Skeletal muscle tissue (tissue), 4 donors: Measurements from ENCODE around the gene KANK2. TPM values are rescaled to one million over a fixed set of nuclear protein-coding genes. Genes with fewer than 3 reads are reported as not detected.
"Not testable (repeated sequence)": the region's sequence is repeated elsewhere in the genome, so short reads cannot be mapped to it uniquely, and the experiment has no call there.

Experiments
- H3K27ac ChIP-seq: one replicate; pipeline ENCODE4 v1.7.0; 2013; ENCODE audit warnings: mild to moderate bottlenecking, low read depth, low read length, inconsistent platforms
- H3K27me3 ChIP-seq, 3 donors: one replicate each; pipeline ENCODE4 v1.7.0; 2013; ENCODE audit warnings: low read length in 3 of 3; ENCODE audit not compliant: control insufficient read depth in 3 of 3, insufficient read depth in 3 of 3
- H3K36me3 ChIP-seq, 3 donors: one replicate each; pipeline ENCODE4 v1.7.0; 2013; ENCODE audit warnings: low read length in 3 of 3; ENCODE audit not compliant: control insufficient read depth in 3 of 3, insufficient read depth in 3 of 3
- H3K4me1 ChIP-seq, 3 donors: one replicate each; pipeline ENCODE4 v1.7.0; 2013; ENCODE audit warnings: low read length in 3 of 3, mild to moderate bottlenecking in 3 of 3; ENCODE audit not compliant: control insufficient read depth in 3 of 3, insufficient read depth in 3 of 3
- H3K4me3 ChIP-seq, 3 donors: one replicate each; pipeline ENCODE4 v1.7.0; 2013; ENCODE audit warnings: low read length in 3 of 3
- H3K9ac ChIP-seq, 3 donors: one replicate each; pipeline ENCODE4 v1.7.0; 2013; ENCODE audit warnings: low read length in 3 of 3, mild to moderate bottlenecking in 3 of 3, moderate library complexity in 2 of 3, low read depth in 1 of 3
- H3K9me3 ChIP-seq, 3 donors: one replicate each; pipeline ENCODE4 v1.7.0; 2013; ENCODE audit warnings: low read length in 3 of 3; ENCODE audit not compliant: control insufficient read depth in 3 of 3
- total RNA-seq: library from RNA; depleted of rRNA; stranded (reverse); fragments of >200 nt; gene quantifications from one replicate; pipeline ENCODE4 v1.2.3, GENCODE V29; 2014
- donor health status: Osteomylitis.

KANK2 gene
- total RNA-seq, 1 donor from 2014 or later: 53.2 TPM

GRCh38 chr19:11179716-11180297 lies 17.5 kb downstream of the KANK2 start:
- Histone ChIP-seq H3K9me3 (no peaks in the 10 kb centered on the region), H3K27ac (peak overlapping the region; percentile 51), H3K4me1 (peaks cover 13 to 18% (median 15%) of the 10 kb centered on the region in 3 donors), H3K9ac (no peak overlapping the region), H3K36me3 (peaks cover 15 to 29% (median 25%) of the 10 kb centered on the region in 3 donors), H3K27me3 (no peaks in the 10 kb centered on the region), H3K4me3 (no peak overlapping the region)

GRCh38 chr19:11179145-11179465 lies 18.2 kb downstream of the KANK2 start:
- not testable (repeated sequence) for H3K27me3 ChIP-seq, H3K9ac ChIP-seq, H3K9me3 ChIP-seq, H3K4me3 ChIP-seq, H3K27ac ChIP-seq
- Histone ChIP-seq H3K4me1 (peaks cover 13 to 18% (median 15%) of the 10 kb centered on the region in 3 donors), H3K36me3 (peaks cover 20 to 34% (median 32%) of the 10 kb centered on the region in 3 donors)

GRCh38 chr19:11177592-11177991 lies 19.8 kb downstream of the KANK2 start:
- no peaks in the 10 kb centered on the region for H3K27me3 ChIP-seq
- peaks cover 31 to 44% (median 40%) of the 10 kb centered on the region in 3 donors for H3K36me3 ChIP-seq
- H3K27ac ChIP-seq: no peak overlapping the region

GRCh38 chr19:11176466-11177193 lies 20.7 kb downstream of the KANK2 start:
- Histone ChIP-seq H3K27ac (no peak overlapping the region), H3K4me1 (peaks cover 13 to 17% (median 15%) of the 10 kb centered on the region in 3 donors), H3K36me3 (peaks cover 35 to 49% (median 44%) of the 10 kb centered on the region in 3 donors)

More at GRCh38 chr19:11177592-11177991, 19.8 kb downstream of the KANK2 start:
- Histone ChIP-seq H3K4me1 (peaks cover 13 to 18% (median 15%) of the 10 kb centered on the region in 3 donors), H3K9me3 (no peaks in the 10 kb centered on the region), H3K9ac (no peak overlapping the region), H3K4me3 (no peak overlapping the region)

GRCh38 chr19:11175920-11176319 lies 21.4 kb downstream of the KANK2 start:
- Histone ChIP-seq H3K4me3 (no peak overlapping the region), H3K4me1 (peaks cover 13 to 15% (median 14%) of the 10 kb centered on the region in 3 donors), H3K36me3 (peaks cover 35 to 50% (median 44%) of the 10 kb centered on the region in 3 donors), H3K27me3 (no peaks in the 10 kb centered on the region), H3K9me3 (no peaks in the 10 kb centered on the region), H3K9ac (no peak overlapping the region), H3K27ac (no peak overlapping the region)

More at GRCh38 chr19:11176466-11177193, 20.7 kb downstream of the KANK2 start:
- Histone ChIP-seq H3K4me3 (no peak overlapping the region), H3K9ac (no peak overlapping the region), H3K27me3 (no peaks in the 10 kb centered on the region), H3K9me3 (no peaks in the 10 kb centered on the region)

- H3K9me3 ChIP-seq: no peaks in the 10 kb centered on the region
- no peaks in the 10 kb centered on the region for H3K27me3 ChIP-seq
- no peak overlapping the region for H3K9ac ChIP-seq
- H3K4me1 ChIP-seq: peaks cover 0 to 5% (median 4%) of the 10 kb centered on the region in 3 donors
- no peak overlapping the region for H3K4me3 ChIP-seq
- no peak overlapping the region for H3K27ac ChIP-seq
- peaks cover 49 to 61% (median 53%) of the 10 kb centered on the region in 3 donors for H3K36me3 ChIP-seq
These were observed 23.0 kb downstream of the KANK2 start for GRCh38 chr19:11174336-11174735.

- no peaks in the 10 kb centered on the region for H3K27me3 ChIP-seq
- no peak overlapping the region for H3K4me3 ChIP-seq
- H3K9ac ChIP-seq: no peak overlapping the region
- peaks cover 51 to 64% (median 54%) of the 10 kb centered on the region in 3 donors for H3K36me3 ChIP-seq
- peaks cover 0 to 2% (median 1%) of the 10 kb centered on the region in 3 donors for H3K4me1 ChIP-seq
- no peak overlapping the region for H3K27ac ChIP-seq
- H3K9me3 ChIP-seq: no peaks in the 10 kb centered on the region
These were observed 23.7 kb downstream of the KANK2 start for GRCh38 chr19:11173516-11174155.

- Histone ChIP-seq H3K9me3 (no peaks in the 10 kb centered on the region), H3K4me3 (no peak overlapping the region), H3K4me1 (no peaks in the 10 kb centered on the region), H3K36me3 (peaks cover 52 to 65% (median 57%) of the 10 kb centered on the region in 3 donors), H3K27me3 (no peaks in the 10 kb centered on the region), H3K9ac (no peak overlapping the region), H3K27ac (no peak overlapping the region)
These were observed 24.8 kb downstream of the KANK2 start for GRCh38 chr19:11172576-11172975.

GRCh38 chr19:11171144-11171543 lies 26.2 kb downstream of the KANK2 start:
- H3K9me3 ChIP-seq: no peaks in the 10 kb centered on the region
- H3K27me3 ChIP-seq: no peaks in the 10 kb centered on the region
- H3K9ac ChIP-seq: no peak overlapping the region
- peaks cover 4 to 7% (median 6%) of the 10 kb centered on the region in 3 donors for H3K4me1 ChIP-seq
- H3K4me3 ChIP-seq: no peak overlapping the region
- H3K36me3 ChIP-seq: peaks cover 47 to 62% (median 57%) of the 10 kb centered on the region in 3 donors
- H3K27ac ChIP-seq: no peak overlapping the region
